ENCODE measurements around the gene MYL3. TPM values are rescaled to one million over a fixed set of nuclear protein-coding genes. Genes with fewer than 3 reads are reported as not detected.

Gene MYL3
- total and polyA plus RNA-seq, 2 experiments from 2014 or later = not detected

DNA sequence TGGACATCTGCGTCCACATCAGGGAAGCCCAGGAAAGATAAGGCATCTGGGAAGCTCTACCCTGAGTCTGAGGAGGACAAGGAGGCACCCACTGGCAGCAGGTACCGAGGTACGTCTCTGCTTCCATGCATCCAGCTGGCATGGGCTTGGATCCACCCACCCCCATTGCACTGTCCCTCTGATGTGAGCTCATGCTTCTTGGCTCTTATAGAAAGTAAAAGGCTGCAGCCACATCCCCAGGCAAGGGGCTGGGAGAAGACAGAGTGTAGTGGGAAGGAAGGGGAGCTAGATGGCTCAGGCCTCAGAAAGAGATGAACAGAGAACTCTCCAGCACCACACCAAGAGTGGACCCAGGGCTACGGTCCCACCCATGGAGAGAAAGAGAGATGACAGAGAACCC is 32.5 kb upstream of the MYL3 start (continued):
- TF ChIP-seq, protein P1, sequence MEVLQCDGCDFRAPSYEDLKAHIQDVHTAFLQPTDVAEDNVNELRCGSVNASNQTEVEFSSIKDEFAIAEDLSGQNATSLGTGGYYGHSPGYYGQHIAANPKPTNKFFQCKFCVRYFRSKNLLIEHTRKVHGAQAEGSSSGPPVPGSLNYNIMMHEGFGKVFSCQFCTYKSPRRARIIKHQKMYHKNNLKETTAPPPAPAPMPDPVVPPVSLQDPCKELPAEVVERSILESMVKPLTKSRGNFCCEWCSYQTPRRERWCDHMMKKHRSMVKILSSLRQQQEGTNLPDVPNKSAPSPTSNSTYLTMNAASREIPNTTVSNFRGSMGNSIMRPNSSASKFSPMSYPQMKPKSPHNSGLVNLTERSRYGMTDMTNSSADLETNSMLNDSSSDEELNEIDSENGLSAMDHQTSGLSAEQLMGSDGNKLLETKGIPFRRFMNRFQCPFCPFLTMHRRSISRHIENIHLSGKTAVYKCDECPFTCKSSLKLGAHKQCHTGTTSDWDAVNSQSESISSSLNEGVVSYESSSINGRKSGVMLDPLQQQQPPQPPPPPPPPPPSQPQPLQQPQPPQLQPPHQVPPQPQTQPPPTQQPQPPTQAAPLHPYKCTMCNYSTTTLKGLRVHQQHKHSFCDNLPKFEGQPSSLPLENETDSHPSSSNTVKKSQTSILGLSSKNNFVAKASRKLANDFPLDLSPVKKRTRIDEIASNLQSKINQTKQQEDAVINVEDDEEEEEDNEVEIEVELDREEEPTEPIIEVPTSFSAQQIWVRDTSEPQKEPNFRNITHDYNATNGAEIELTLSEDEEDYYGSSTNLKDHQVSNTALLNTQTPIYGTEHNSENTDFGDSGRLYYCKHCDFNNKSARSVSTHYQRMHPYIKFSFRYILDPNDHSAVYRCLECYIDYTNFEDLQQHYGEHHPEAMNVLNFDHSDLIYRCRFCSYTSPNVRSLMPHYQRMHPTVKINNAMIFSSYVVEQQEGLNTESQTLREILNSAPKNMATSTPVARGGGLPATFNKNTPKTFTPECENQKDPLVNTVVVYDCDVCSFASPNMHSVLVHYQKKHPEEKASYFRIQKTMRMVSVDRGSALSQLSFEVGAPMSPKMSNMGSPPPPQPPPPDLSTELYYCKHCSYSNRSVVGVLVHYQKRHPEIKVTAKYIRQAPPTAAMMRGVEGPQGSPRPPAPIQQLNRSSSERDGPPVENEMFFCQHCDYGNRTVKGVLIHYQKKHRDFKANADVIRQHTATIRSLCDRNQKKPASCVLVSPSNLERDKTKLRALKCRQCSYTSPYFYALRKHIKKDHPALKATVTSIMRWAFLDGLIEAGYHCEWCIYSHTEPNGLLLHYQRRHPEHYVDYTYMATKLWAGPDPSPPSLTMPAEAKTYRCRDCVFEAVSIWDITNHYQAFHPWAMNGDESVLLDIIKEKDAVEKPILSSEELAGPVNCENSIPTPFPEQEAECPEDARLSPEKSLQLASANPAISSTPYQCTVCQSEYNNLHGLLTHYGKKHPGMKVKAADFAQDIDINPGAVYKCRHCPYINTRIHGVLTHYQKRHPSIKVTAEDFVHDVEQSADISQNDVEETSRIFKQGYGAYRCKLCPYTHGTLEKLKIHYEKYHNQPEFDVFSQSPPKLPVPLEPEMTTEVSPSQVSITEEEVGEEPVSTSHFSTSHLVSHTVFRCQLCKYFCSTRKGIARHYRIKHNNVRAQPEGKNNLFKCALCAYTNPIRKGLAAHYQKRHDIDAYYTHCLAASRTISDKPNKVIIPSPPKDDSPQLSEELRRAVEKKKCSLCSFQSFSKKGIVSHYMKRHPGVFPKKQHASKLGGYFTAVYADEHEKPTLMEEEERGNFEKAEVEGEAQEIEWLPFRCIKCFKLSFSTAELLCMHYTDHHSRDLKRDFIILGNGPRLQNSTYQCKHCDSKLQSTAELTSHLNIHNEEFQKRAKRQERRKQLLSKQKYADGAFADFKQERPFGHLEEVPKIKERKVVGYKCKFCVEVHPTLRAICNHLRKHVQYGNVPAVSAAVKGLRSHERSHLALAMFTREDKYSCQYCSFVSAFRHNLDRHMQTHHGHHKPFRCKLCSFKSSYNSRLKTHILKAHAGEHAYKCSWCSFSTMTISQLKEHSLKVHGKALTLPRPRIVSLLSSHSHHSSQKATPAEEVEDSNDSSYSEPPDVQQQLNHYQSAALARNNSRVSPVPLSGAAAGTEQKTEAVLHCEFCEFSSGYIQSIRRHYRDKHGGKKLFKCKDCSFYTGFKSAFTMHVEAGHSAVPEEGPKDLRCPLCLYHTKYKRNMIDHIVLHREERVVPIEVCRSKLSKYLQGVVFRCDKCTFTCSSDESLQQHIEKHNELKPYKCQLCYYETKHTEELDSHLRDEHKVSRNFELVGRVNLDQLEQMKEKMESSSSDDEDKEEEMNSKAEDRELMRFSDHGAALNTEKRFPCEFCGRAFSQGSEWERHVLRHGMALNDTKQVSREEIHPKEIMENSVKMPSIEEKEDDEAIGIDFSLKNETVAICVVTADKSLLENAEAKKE (CRISPR knock-in tag; IDR thresholded peaks at IDR 0.05) = no peak
- TF ChIP-seq STAT1 (IDR thresholded peaks at IDR 0.05; ENCODE audit: unreplicated experiment) (no peak), CREB1 (CRISPR knock-in tag; IDR thresholded peaks at IDR 0.05; ENCODE audit: low read depth) (no peak), EZH2 (IDR thresholded peaks at IDR 0.05; ENCODE audit: low read depth, unreplicated experiment) (no peak)

DNA sequence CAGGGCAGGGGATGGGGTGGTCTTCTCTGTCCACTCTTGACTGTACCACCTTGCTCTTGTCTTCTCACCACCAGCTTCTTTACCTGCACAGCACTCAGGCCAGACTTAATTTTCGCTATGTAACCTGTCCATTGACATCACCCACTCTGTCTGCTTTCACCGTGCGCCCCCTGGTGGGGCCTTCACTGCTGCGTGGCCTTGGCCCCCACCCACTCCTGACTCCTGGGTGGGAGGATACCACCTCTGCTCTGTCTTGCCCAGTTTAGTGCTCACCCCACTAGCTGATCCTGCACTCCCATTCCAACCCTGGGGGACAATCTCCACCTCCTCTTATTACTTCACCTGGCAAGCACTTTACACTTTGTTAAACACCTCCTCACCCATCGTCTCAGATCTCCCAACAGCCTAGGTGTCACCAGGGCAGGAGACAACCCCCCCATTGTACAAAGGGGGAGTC is 32.0 kb upstream of the MYL3 start:
- H3K4me3 ChIP-seq = no peak overlapping the region
- 0 out of 2 replicates have a peak, but pooled peaks cover 3% of the 10 kb centered on the region for H4K20me1 ChIP-seq (replicated peaks; ENCODE audit: insufficient read depth)
- peaks cover 57% of the 10 kb centered on the region for H3K27me3 ChIP-seq (ENCODE audit: insufficient read depth)
- H3K79me2 ChIP-seq (replicated peaks; ENCODE audit: insufficient read depth) = no peaks in the 10 kb centered on the region
- H3K4me1 ChIP-seq (ENCODE audit: insufficient read depth) = peaks cover 5% of the 10 kb centered on the region
- H2AFZ ChIP-seq = no peak overlapping the region
- H3K4me2 ChIP-seq = no peak overlapping the region
- no peak overlapping the region for H3K4me3 Mint-ChIP-seq
- H3K27ac ChIP-seq (ENCODE audit: low read depth) = no peak overlapping the region
- no peaks in the 10 kb centered on the region for H3K36me3 ChIP-seq (ENCODE audit: insufficient read depth)
- TF ChIP-seq ZNF331 (CRISPR knock-in tag; IDR thresholded peaks at IDR 0.05; ENCODE audit: low read depth) = no peak
- TF ChIP-seq, protein P2, sequence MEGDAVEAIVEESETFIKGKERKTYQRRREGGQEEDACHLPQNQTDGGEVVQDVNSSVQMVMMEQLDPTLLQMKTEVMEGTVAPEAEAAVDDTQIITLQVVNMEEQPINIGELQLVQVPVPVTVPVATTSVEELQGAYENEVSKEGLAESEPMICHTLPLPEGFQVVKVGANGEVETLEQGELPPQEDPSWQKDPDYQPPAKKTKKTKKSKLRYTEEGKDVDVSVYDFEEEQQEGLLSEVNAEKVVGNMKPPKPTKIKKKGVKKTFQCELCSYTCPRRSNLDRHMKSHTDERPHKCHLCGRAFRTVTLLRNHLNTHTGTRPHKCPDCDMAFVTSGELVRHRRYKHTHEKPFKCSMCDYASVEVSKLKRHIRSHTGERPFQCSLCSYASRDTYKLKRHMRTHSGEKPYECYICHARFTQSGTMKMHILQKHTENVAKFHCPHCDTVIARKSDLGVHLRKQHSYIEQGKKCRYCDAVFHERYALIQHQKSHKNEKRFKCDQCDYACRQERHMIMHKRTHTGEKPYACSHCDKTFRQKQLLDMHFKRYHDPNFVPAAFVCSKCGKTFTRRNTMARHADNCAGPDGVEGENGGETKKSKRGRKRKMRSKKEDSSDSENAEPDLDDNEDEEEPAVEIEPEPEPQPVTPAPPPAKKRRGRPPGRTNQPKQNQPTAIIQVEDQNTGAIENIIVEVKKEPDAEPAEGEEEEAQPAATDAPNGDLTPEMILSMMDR (conservative IDR thresholded peaks at IDR 0.05; ENCODE audit: low read depth in 2 of 2) = peak; percentile 83 to 94
- DNase-seq (ENCODE audit: low spot score) (peak; percentile 49), ATAC-seq (no peak)
- H3K9me3 Mint-ChIP-seq = no peaks in the 10 kb centered on the region
- no peaks in the 10 kb centered on the region for H3F3A ChIP-seq (replicated peaks; ENCODE audit: low read depth)
- peaks cover 68% of the 10 kb centered on the region for H3K27me3 Mint-ChIP-seq (ENCODE audit: insufficient read depth, low read depth, poor library complexity)
- no peaks in the 10 kb centered on the region for H3K36me3 Mint-ChIP-seq (ENCODE audit: low read depth)
- H3K9me2 ChIP-seq (ENCODE audit: insufficient read depth) = no peaks in the 10 kb centered on the region
- H3K27ac Mint-ChIP-seq = no peak overlapping the region
- peaks cover 11% of the 10 kb centered on the region; the same call in 2 of the 3 replicates for H3K4me1 Mint-ChIP-seq
